ENCODE results near the gene NPTXR. TPM values are rescaled to one million over a fixed set of nuclear protein-coding genes. Genes with fewer than 3 reads are reported as not detected.

The NPTXR gene
- total and polyA plus RNA-seq, 2 of the 4 experiments (the other 2 are of a cell fraction): 0.36 to 2.2 TPM

- dilution Hi-C loops (cut with HindIII; ENCODE audit: low sequenced_read_pairs, unreplicated experiment): no loop called here
- no peak overlapping the region for H3K27ac ChIP-seq (ENCODE audit: insufficient read depth, low read length)
- peaks cover 25% of the 10 kb centered on the region for H3K27me3 ChIP-seq (ENCODE audit: control insufficient read depth, insufficient read depth, low read length)
- no peak overlapping the region for H2BK20ac ChIP-seq (ENCODE audit: low read depth, low read length)
- no peak for DNase-seq
- no peak overlapping the region for H2AK5ac ChIP-seq (ENCODE audit: low read depth, low read length)
- H3K9me1 ChIP-seq (ENCODE audit: insufficient read depth, low read length): no peaks in the 10 kb centered on the region
- no peaks in the 10 kb centered on the region for H3K79me1 ChIP-seq (ENCODE audit: low read depth in 1 of 2, low read length in 2 of 2)
- no peak overlapping the region for H2BK5ac ChIP-seq (ENCODE audit: low read depth, low read length, poor library complexity, severe bottlenecking)
- TF ChIP-seq MAZ (IDR thresholded peaks at IDR 0.05; ENCODE audit: borderline replicate concordance, low read depth, low read length): no peak
- TF ChIP-seq RAD21 (IDR thresholded peaks at IDR 0.05; ENCODE audit: low read length): no peak
- TF ChIP-seq FOS (IDR thresholded peaks at IDR 0.05; ENCODE audit: low read depth, low read length): no peak
- TF ChIP-seq BHLHE40 (IDR thresholded peaks at IDR 0.05; ENCODE audit: low read depth, low read length): no peak
- TF ChIP-seq POLR2A (IDR thresholded peaks at IDR 0.05; ENCODE audit: low read depth, low read length): no peak
- TF ChIP-seq NFE2L2 (IDR thresholded peaks at IDR 0.05; ENCODE audit: low read depth, low read length): no peak
- no peak for TF ChIP-seq RCOR1 (IDR thresholded peaks at IDR 0.05; ENCODE audit: insufficient replicate concordance, low read length)
- TF ChIP-seq ELK1 (IDR thresholded peaks at IDR 0.05; ENCODE audit: borderline replicate concordance, low read depth, low read length): no peak
- TF ChIP-seq SMC3 (IDR thresholded peaks at IDR 0.05; ENCODE audit: low read depth, low read length): no peak
- no peak for TF ChIP-seq MAFK (IDR thresholded peaks at IDR 0.05; ENCODE audit: low read depth, low read length)
- no peak for TF ChIP-seq RFX5 (IDR thresholded peaks at IDR 0.05; ENCODE audit: low read depth, low read length)
- no peak for TF ChIP-seq MXI1 (IDR thresholded peaks at IDR 0.05; ENCODE audit: borderline replicate concordance, low read depth, low read length)
- TF ChIP-seq CHD1 (IDR thresholded peaks at IDR 0.05; ENCODE audit: low read depth, low read length): no peak
- TF ChIP-seq USF2 (IDR thresholded peaks at IDR 0.05; ENCODE audit: low read depth, low read length): no peak
- TF ChIP-seq CEBPB (IDR thresholded peaks at IDR 0.05; ENCODE audit: low read depth, low read length): no peak
- no peak overlapping the region for H3K14ac ChIP-seq (replicated peaks; ENCODE audit: low read depth, low read length)
- intact Hi-C loops (cut with micrococcal nuclease): loop anchor here (5.0 kb wide), 1 partner anchor 54 kb away; no protein-coding TSS in a partner anchor
- peaks cover under 1% of the 10 kb centered on the region; the same call in 1 of the 2 replicates for H3K4me1 ChIP-seq (ENCODE audit: control insufficient read depth, insufficient read depth, low read length)
- BruUV-seq (replicated peaks): no TSS peak
- H3K9me3 ChIP-seq (ENCODE audit: control insufficient read depth, insufficient read depth, low read length): no peaks in the 10 kb centered on the region
- H4K20me1 ChIP-seq (ENCODE audit: insufficient read depth, low read length): no peaks in the 10 kb centered on the region
- H4K91ac ChIP-seq (ENCODE audit: insufficient read depth, low read depth, low read length): no peak overlapping the region
- no peak overlapping the region for H2AK9ac ChIP-seq (replicated peaks; ENCODE audit: low read depth, low read length, poor library complexity)
- H4K8ac ChIP-seq (ENCODE audit: low read depth in 2 of 2, low read length in 2 of 2): no peak overlapping the region
- in situ Hi-C loops (cut with MboI; ENCODE audit: low sequenced_read_pairs): no loop called here
- no peak overlapping the region for H3K4me3 ChIP-seq (ENCODE audit: insufficient read depth, low read depth, low read length)
- no peak overlapping the region for H2AFZ ChIP-seq (replicated peaks; ENCODE audit: low read length, poor library complexity)
- WGBS, 2 experiments (ENCODE audit: extremely low coverage in 2 of 2, insufficient read length in 1 of 2): no CpG with 5 or more reads among the region's 7 CpGs
- no peak overlapping the region for H3K23ac ChIP-seq (ENCODE audit: low read depth, low read length)
- H2BK15ac ChIP-seq (ENCODE audit: low read depth, low read length): no peak overlapping the region
- no peak overlapping the region for H3K9ac ChIP-seq (ENCODE audit: low read depth, low read length)
- ATAC-seq (ENCODE audit: low read depth): no peak
- H2BK120ac ChIP-seq (ENCODE audit: low read depth, low read length): no peak overlapping the region
- H4K5ac ChIP-seq (ENCODE audit: low read depth, low read length): no peak overlapping the region
- H3K56ac ChIP-seq (ENCODE audit: extremely low read depth, insufficient read depth, low read length): no peak overlapping the region
- no peaks in the 10 kb centered on the region for H3K36me3 ChIP-seq (ENCODE audit: control insufficient read depth, insufficient read depth, low read length)
- H3K4ac ChIP-seq (ENCODE audit: low read depth, low read length): no peak overlapping the region
- H3K18ac ChIP-seq (ENCODE audit: low read depth, low read length): no peak overlapping the region
- POLR2A ChIA-PET (ENCODE audit: unreplicated experiment): no interaction called here
- H3K4me2 ChIP-seq (ENCODE audit: low read depth, low read length): no peak overlapping the region
- CTCF ChIA-PET: interaction anchor here (1.1 kb wide), 1 partner anchor 72 kb away, joined by 4 read pairs; no protein-coding TSS in a partner anchor
Observed at GRCh38 chr22:38841211-38841610, 2.6 kb downstream of the NPTXR start.

Data from IMR-90 (cell line).